KBM-7 (cell line): ENCODE data around the gene SLC22A17.

ENCODE experiments used
- DNase-seq: peaks from one replicate; pipeline ENCODE4 v3.0.0-alpha.2; 2015
- in situ Hi-C: fragments of 300-500 bp; cut with MboI; formaldehyde crosslinking; loops from 2 replicates; pipeline ENCODE4 v1.14.3; 2020; ENCODE audit warnings: low sequenced_read_pairs, low pct_unique_long_range_greater_than_20kb, mixed read lengths

Gene SLC22A17

DNA sequence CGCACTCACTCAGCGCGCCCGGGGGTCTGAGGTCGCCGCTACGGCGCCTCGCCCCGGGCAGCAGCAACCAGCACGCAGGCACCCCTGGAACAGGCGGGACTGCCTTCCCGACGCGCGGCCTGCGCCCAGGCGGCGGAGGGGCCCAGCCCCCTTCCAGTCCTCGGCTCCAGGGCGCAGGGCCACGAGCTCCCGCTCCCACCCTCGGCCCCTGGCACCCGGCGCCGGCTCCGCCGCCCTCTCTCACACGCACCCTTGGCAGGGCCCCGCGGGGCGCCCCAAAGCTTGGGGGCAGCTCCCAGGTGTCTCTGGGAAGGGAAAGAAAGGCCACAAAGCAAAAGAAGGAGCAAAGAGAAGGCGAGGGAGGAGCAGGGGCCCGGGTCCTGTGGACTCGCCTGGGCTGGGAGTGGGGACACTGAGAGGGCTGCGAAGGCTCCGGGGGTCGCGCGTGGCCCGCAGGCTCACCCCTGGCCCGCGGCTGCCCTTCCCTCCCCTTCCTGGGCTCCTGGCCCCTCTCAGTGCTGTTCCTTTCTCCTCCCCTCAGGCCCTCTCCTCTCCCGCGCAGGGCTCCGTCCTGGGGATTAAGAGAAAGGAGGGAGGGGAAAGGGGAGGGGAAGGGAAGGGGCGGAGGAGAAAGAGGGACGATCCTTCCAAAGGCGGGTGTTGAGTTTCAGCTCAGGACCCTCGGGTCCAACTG lies 13.2 kb upstream of the SLC22A17 start:
- in situ Hi-C loops = no loop called here
- DNase-seq = no peak

DNA sequence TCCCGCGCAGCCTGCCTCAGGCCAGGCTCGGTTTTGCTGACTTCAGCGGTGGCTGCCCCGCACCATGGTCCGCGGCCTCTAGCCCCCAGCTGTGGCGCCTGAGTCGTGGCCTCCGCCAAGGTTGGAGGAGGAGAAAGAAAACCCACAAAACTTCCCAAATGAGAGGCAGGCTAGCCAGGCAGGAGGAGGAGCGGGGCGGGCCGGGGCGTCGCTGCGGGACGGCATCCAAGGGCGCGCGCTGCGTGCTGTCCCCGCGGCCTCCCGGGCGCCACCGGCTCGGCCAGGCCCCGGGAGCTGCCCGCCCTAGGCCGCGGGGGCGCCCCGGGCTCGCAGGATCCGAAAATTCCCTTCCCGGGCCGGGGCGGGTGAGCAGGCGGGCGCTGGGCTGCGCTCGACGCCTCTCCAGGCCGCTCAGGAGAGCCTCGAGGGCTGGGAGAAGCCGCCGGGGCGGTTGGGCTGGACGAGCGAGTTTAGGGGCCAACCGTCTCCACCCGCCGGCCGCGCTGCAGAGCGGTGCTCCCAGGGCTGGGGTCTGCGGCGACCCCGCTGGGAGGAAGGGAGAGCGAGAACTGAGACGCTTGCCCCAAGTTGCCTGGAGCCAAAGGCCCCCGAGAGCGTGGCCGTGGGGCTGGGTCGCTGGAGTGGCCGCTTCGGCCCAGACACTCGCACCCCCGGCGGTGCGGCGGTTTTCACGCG lies 12.5 kb upstream of the SLC22A17 start, which contains the start of gene EFS:
EFS (minus strand) TSS at position 137 of the 696 bp plus-strand sequence. CDS start 147 bp downstream, outside the sequence.
- in situ Hi-C loops = no loop called here
- DNase-seq = no peak

GRCh38 chr14:23364164-23365035 lies 11.7 kb upstream of the SLC22A17 start:
- in situ Hi-C loops = no loop called here
- no peak for DNase-seq

GRCh38 chr14:23362200-23362599 lies 9.5 kb upstream of the SLC22A17 start:
- in situ Hi-C loops = no loop called here
- no peak for DNase-seq

DNA sequence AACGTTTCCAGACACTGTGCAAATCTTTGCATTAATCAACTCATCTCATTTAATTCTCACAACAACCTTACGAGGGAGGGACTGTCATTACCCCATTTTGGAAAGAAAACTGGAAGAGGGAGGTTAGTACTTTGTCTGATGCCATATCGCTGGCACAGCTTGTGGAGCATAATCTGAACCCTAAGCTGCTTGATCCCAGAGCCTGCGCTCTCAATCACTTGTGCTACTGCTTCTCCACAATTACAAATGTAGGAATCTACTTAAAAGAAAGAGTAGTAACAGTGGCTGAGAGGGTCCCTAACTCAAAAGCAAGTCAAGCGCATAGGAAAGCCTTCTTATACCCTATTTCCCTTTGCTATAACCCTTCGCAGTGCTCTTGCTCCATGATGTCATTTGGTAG lies 9.1 kb upstream of the SLC22A17 start:
- DNase-seq = no peak
- in situ Hi-C loops = no loop called here

DNA sequence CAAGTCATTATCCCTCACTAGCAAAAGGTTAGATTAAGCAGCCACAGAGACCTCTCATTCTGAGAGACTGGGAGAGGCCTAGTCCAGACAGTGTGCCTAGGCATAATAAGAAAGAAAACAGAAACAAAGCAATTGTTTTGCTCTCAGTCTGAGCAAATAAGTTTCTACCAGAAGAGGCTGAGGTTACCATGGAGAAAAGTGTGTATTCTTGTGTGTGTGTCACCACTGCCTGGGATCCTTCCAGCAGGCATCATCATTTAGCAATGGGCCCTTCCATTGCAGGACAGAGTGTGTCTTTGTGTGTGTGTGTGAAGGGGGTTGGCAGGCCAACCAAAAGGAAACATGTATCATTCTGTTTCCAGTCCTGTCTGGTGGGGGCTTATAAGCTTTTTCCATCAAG lies 8.6 kb upstream of the SLC22A17 start:
- no peak for DNase-seq
- in situ Hi-C loops = no loop called here

GRCh38 chr14:23360496-23360895 lies 7.8 kb upstream of the SLC22A17 start:
- in situ Hi-C loops = no loop called here
- DNase-seq = no peak

GRCh38 chr14:23359722-23360447 lies 7.2 kb upstream of the SLC22A17 start:
- no peak for DNase-seq
- in situ Hi-C loops = no loop called here

GRCh38 chr14:23359167-23359626 lies 6.5 kb upstream of the SLC22A17 start:
- in situ Hi-C loops = no loop called here
- DNase-seq = no peak

- in situ Hi-C loops = no loop called here
- no peak for DNase-seq
These were observed 6.0 kb upstream of the SLC22A17 start for GRCh38 chr14:23358553-23359166.

GRCh38 chr14:23358042-23358441 lies 5.4 kb upstream of the SLC22A17 start:
- in situ Hi-C loops = no loop called here
- no peak for DNase-seq

- in situ Hi-C loops = no loop called here
- no peak for DNase-seq
These were observed 4.6 kb upstream of the SLC22A17 start for GRCh38 chr14:23357261-23357660.

DNA sequence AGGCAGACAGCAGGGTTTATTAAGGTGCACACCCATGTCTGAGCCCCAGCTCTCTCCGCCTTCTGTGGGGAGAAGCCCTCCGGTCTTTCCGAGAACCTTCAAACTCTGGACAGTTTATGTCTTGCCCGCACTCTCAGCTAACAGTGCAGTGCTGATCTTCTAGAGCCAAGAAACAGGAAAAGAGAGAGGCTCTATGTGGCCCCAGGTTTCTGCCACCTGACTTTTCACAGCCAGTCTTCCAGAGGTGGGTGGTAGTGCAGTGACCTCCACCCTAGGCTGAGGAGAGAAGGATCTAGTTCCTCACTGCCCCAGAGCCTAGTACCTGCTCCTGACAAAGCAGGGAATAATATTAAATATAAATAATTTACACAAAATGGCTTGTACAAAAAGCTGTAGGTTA lies 4.0 kb upstream of the SLC22A17 start:
- in situ Hi-C loops = no loop called here
- no peak for DNase-seq

GRCh38 chr14:23355871-23356435 lies 3.3 kb upstream of the SLC22A17 start:
- in situ Hi-C loops = no loop called here
- no peak for DNase-seq

DNA sequence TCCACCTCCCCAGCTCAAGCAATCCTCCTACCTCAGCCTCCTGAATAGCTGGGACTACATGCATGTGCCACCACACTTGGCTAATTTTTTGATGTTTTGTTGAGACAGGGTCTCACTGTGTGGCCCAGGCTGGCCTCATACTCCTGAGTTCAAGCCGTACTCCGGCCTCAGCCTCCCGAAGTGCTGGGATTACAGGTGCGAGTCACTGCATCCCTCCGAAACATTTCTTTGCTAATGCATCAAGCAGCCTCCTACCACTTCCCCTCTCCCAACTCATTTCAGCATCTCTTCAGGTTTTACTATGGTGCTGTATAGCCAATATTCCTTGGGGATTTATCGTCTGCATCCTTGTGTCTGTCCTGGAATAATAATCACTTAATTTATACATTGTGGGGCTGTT lies 2.3 kb upstream of the SLC22A17 start:
- DNase-seq = no peak
- in situ Hi-C loops = no loop called here

DNA sequence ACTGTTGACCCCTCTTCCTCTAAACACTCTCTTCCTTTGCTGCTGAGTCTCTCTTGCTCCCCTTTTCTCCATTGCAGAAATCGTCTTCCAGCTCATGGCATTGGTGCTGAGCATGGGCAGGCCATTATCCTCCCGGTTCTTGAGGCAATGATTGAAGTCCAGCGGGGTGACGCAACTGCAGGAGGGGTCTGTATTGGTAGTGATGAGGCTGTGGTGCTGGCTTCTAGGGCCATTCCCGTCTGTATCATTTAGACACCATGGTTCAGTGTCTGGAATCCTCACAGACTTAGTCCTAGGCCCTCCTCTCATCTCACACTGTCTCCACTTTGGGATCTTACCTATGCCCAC lies 720 bp upstream of the SLC22A17 start:
- in situ Hi-C loops = no loop called here
- DNase-seq = no peak

GRCh38 chr14:23351681-23352505 lies 794 bp downstream of the SLC22A17 start:
- DNase-seq = no peak
- in situ Hi-C loops = no loop called here
